Right lobe of liver (tissue), 6 donors: ENCODE results near the gene ZNF827. TPM values are rescaled to one million over a fixed set of nuclear protein-coding genes. Genes with fewer than 3 reads are reported as not detected.

Experiments
- ATAC-seq, 4 donors: fragments of 200-7000 bp; cut with Tn5 transposase; one replicate each; pipeline ENCODE4 v1.9.1; 2020; ENCODE audit warnings: mild to moderate bottlenecking in 4 of 4, moderate library complexity in 4 of 4
- DNase-seq, 3 donors: peaks; one replicate each; pipeline ENCODE4 v3.0.0-alpha.2; 2020
- H3K27ac ChIP-seq, 3 donors: fragments of 200-600 bp; one replicate each; pipeline ENCODE4 v1.8.0; 2022
- H3K27me3 ChIP-seq, 2 donors: fragments of 200-600 bp; one replicate each; pipeline ENCODE4 v1.8.0; 2022
- H3K36me3 ChIP-seq, 4 donors: fragments of 200-600 bp; sonication (generic) in 1 of 4; one replicate each; pipeline versions ENCODE4 v1.5.1 to v1.8.0; 2017 to 2022; ENCODE audit warnings: control low read depth in 1 of 4
- H3K4me1 ChIP-seq, 4 donors: fragments of 200-600 bp; sonication (generic) in 1 of 4; one replicate each; pipeline versions ENCODE4 v1.5.1 to v1.8.0; 2017 to 2022; ENCODE audit warnings: control low read depth in 1 of 4
- H3K4me3 ChIP-seq, 3 donors: fragments of 200-600 bp; one replicate each; pipeline ENCODE4 v1.8.0; 2022
- H3K9me3 ChIP-seq, 4 donors: fragments of 200-600 bp; sonication (generic) in 1 of 4; one replicate each; pipeline versions ENCODE4 v1.5.1 to v1.8.0; 2017 to 2022; ENCODE audit warnings: control low read depth in 1 of 4
- POLR2A ChIP-seq: fragments of 450-650 bp; IDR thresholded peaks from one replicate; pipeline ENCODE4 v1.6.1; 2017; ENCODE audit warnings: antibody characterized with exemption, mild to moderate bottlenecking
- WGBS: methylation state at CpG from one replicate; pipeline ENCODE4 v1.1.6; 2018; ENCODE audit warnings: low coverage, low lambda C conversion rate; ENCODE audit not compliant: insufficient coverage; ENCODE audit errors: missing lambda C conversion rate; 5-methylcytosine and 5-hydroxymethylcytosine counted together
- intact Hi-C, 2 donors: fragments of 100-400 bp; cut with DNase I; formaldehyde crosslinking; loops; one replicate each; pipeline versions ENCODE4 v1.11.2 to v1.14.1; 2022
- total RNA-seq, 6 experiments: library from RNA; depleted of rRNA in 2 of 6; stranded (reverse); fragments of >200 nt in 2 of 6; fragmentation: NEBNext Ultra II Directional in 3 of 6; extraction: Animal tissue kit (Norgen Biotek cat#: 25700) in 3 of 6; gene quantifications; one replicate each; pipeline versions ENCODE4 v1.1.0 to v1.2.4, GENCODE V29; 2016 to 2023
- TF ChIP-seq, protein P1 (sequence below), 4 donors: fragments of 200-600 bp in 3 of 4; fragments of 450-650 bp in 1 of 4; IDR thresholded peaks; one replicate each; pipeline versions ENCODE4 v1.5.1 to v1.8.0; 2016 to 2022; ENCODE audit warnings: antibody characterized with exemption in 4 of 4, mild to moderate bottlenecking in 2 of 4
- donor health status: DM: no; HTN: yes; CAD: no.
- donor health status: DM: no; HTN: no; CAD: no.
- donor health status: DM: no; HTN: no; CAD: no.
- donor health status: DM: no; HTN: yes; CAD: no.
- donor health status: DM: no; HTN: yes; CAD: no.

ZNF827 gene
- total RNA-seq, 6 experiments from 2014 or later: 0.28 to 1.6 (median 0.68) TPM

GRCh38 chr4:145822181-145822580, 116.4 kb downstream of the ZNF827 start:
- intact Hi-C loops: no loop called here
- no peaks in the 10 kb centered on the region for H3K9me3 ChIP-seq
- no peaks in the 10 kb centered on the region for H3K4me1 ChIP-seq
- H3K27ac ChIP-seq: no peak overlapping the region
- no peak for ATAC-seq
- H3K36me3 ChIP-seq: no peaks in the 10 kb centered on the region
- 81% methylated on average over 3 of the region's 3 CpGs for WGBS
- H3K27me3 ChIP-seq: no peaks in the 10 kb centered on the region
- TF ChIP-seq, protein P1, sequence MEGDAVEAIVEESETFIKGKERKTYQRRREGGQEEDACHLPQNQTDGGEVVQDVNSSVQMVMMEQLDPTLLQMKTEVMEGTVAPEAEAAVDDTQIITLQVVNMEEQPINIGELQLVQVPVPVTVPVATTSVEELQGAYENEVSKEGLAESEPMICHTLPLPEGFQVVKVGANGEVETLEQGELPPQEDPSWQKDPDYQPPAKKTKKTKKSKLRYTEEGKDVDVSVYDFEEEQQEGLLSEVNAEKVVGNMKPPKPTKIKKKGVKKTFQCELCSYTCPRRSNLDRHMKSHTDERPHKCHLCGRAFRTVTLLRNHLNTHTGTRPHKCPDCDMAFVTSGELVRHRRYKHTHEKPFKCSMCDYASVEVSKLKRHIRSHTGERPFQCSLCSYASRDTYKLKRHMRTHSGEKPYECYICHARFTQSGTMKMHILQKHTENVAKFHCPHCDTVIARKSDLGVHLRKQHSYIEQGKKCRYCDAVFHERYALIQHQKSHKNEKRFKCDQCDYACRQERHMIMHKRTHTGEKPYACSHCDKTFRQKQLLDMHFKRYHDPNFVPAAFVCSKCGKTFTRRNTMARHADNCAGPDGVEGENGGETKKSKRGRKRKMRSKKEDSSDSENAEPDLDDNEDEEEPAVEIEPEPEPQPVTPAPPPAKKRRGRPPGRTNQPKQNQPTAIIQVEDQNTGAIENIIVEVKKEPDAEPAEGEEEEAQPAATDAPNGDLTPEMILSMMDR (IDR thresholded peaks at IDR 0.05): no peak
- no peak for TF ChIP-seq POLR2A
- H3K4me3 ChIP-seq: no peak overlapping the region
- DNase-seq: no peak

GRCh38 chr4:145821766-145822165, 116.9 kb downstream of the ZNF827 start:
- DNase-seq: no peak

GRCh38 chr4:145820407-145820806, 118.2 kb downstream of the ZNF827 start:
- H3K27ac ChIP-seq: no peak overlapping the region
- no peaks in the 10 kb centered on the region for H3K27me3 ChIP-seq
- intact Hi-C loops: no loop called here
- peak in 1 of 4 donors; percentile 22 for ATAC-seq
- H3K9me3 ChIP-seq: no peaks in the 10 kb centered on the region
- WGBS: 56% methylated on average over 3 of the region's 3 CpGs
- no peak for DNase-seq
- H3K4me1 ChIP-seq: no peaks in the 10 kb centered on the region
- no peaks in the 10 kb centered on the region for H3K36me3 ChIP-seq
- no peak overlapping the region for H3K4me3 ChIP-seq
- TF ChIP-seq, protein P1 (IDR thresholded peaks at IDR 0.05): no peak
- no peak for TF ChIP-seq POLR2A

More at GRCh38 chr4:145821766-145822165, 116.9 kb downstream of the ZNF827 start:
- no peak for TF ChIP-seq POLR2A
- TF ChIP-seq, protein P1 (IDR thresholded peaks at IDR 0.05): no peak
- no peak for ATAC-seq
- no peak overlapping the region for H3K27ac ChIP-seq
- H3K36me3 ChIP-seq: no peaks in the 10 kb centered on the region
- WGBS: 90% methylated on average over 4 of the region's 4 CpGs
- no peaks in the 10 kb centered on the region for H3K9me3 ChIP-seq
- H3K4me1 ChIP-seq: no peaks in the 10 kb centered on the region
- no peaks in the 10 kb centered on the region for H3K27me3 ChIP-seq
- intact Hi-C loops: no loop called here
- H3K4me3 ChIP-seq: no peak overlapping the region

GRCh38 chr4:145819853-145820181, 118.8 kb downstream of the ZNF827 start:
- ATAC-seq (no peak), DNase-seq (no peak)
- intact Hi-C loops: no loop called here
- Histone ChIP-seq H3K27ac (no peak overlapping the region), H3K4me3 (no peak overlapping the region), H3K9me3 (no peaks in the 10 kb centered on the region), H3K4me1 (no peaks in the 10 kb centered on the region), H3K36me3 (no peaks in the 10 kb centered on the region), H3K27me3 (no peaks in the 10 kb centered on the region)
- WGBS: 84% methylated on average over 4 of the region's 5 CpGs
- no peak for TF ChIP-seq POLR2A
- TF ChIP-seq, protein P1 (IDR thresholded peaks at IDR 0.05): no peak
